HepG2 (cell line): Measurements from ENCODE around the gene POP7. TPM values are rescaled to one million over a fixed set of nuclear protein-coding genes. Genes with fewer than 3 reads are reported as not detected.

ENCODE experiments used
- ATAC-seq: fragments of 200-7000 bp; cut with Tn5 transposase; 3 replicates; pipeline ENCODE4 v1.9.1; 2020; ENCODE audit warnings: mild to moderate bottlenecking, moderate library complexity
- BruUV-seq: library from RNA; stranded (reverse); fragments of 400-500 nt; replicated peaks from 2 replicates; lab custom pipeline; 2021; lab: Mats Ljungman, UMichigan
- CTCF ChIA-PET: fragments of 300-600 bp; formaldehyde crosslinking; extraction: SDS; loops from one replicate; lab custom pipeline; 2021; ENCODE audit warnings: low total read pairs, inconsistent platforms, low intra/inter-chr PET ratio; lab: Yijun Ruan, JAX
- POLR2A ChIA-PET: fragments of 350-600 bp; sonication (Branson Sonifier 250); formaldehyde crosslinking; loops from one replicate; lab custom pipeline; 2020; ENCODE audit warnings: antibody characterized with exemption, inconsistent platforms; lab: Yijun Ruan, JAX
- DNase-seq: peaks from one replicate; pipeline ENCODE4 v3.0.0-alpha.2; 2015; ENCODE audit warnings: low spot score
- FAIRE-seq: peaks from 3 replicates; lab custom pipeline; 2011; peaks lifted over from hg19 to GRCh38; lab: Jason Lieb, UNC
- H2AFZ ChIP-seq: one replicate; pipeline ENCODE4 v1.6.1; 2011; ENCODE audit warnings: low read length, inconsistent platforms
- H3K27ac ChIP-seq: fragments of 300-600 bp; 3 replicates; pipeline ENCODE4 v1.8.0; 2011; ENCODE audit warnings: mixed run types, mild to moderate bottlenecking, mixed read lengths, low read length, inconsistent platforms; ENCODE audit not compliant: insufficient read depth; ENCODE audit errors: extremely low read length
- H3K27me3 ChIP-seq, 2 experiments: fragments of 200-600 bp in 1 of 2; 2 replicates in 1 of 2; 3 replicates in 1 of 2; pipeline versions ENCODE4 v1.6.0 to v1.8.0; 2011; ENCODE audit warnings: low read length in 2 of 2, mild to moderate bottlenecking in 2 of 2, moderate library complexity in 2 of 2, inconsistent platforms in 1 of 2; ENCODE audit not compliant: insufficient read depth in 2 of 2, control insufficient read depth in 1 of 2
- H3K36me3 ChIP-seq, 2 experiments: fragments of 200-600 bp in 1 of 2; replicated peaks in 1 of 2; 2 replicates in 1 of 2; 3 replicates in 1 of 2; pipeline versions ENCODE4 v1.5.1 to v1.8.0; 2011; ENCODE audit warnings: low read length in 2 of 2, inconsistent platforms in 1 of 2; ENCODE audit not compliant: insufficient read depth in 2 of 2, control insufficient read depth in 1 of 2
- H3K4me1 ChIP-seq: 2 replicates; pipeline ENCODE4 v1.5.1; 2012; ENCODE audit warnings: low read length, inconsistent platforms; ENCODE audit not compliant: insufficient read depth
- H3K4me2 ChIP-seq: 2 replicates; pipeline ENCODE4 v1.6.0; 2011; ENCODE audit warnings: low read depth, low read length, inconsistent platforms
- H3K4me3 ChIP-seq, 3 experiments: fragments of 200-600 bp in 1 of 3; sonication (generic), shearing (Covaris generic) in 1 of 3; replicated peaks in 1 of 3; 2 replicates each; pipeline ENCODE4 v1.5.1; 2011 to 2016; ENCODE audit warnings: low read length in 3 of 3, inconsistent platforms in 2 of 3, low read depth in 2 of 3, mild to moderate bottlenecking in 2 of 3, control low read depth in 1 of 3, mixed read lengths in 1 of 3; ENCODE audit not compliant: insufficient read depth in 1 of 3
- H3K79me2 ChIP-seq: one replicate; pipeline ENCODE4 v1.6.1; 2011; ENCODE audit warnings: low read length, inconsistent platforms; ENCODE audit not compliant: insufficient read depth
- H3K9ac ChIP-seq: 2 replicates; pipeline ENCODE4 v1.6.0; 2011; ENCODE audit warnings: mild to moderate bottlenecking, low read depth, low read length, inconsistent platforms; ENCODE audit not compliant: insufficient read depth
- H3K9me3 ChIP-seq: 2 replicates; pipeline ENCODE4 v1.5.1; 2012; ENCODE audit warnings: mild to moderate bottlenecking, low read length
- H4K20me1 ChIP-seq: 2 replicates; pipeline ENCODE4 v1.6.0; 2011; ENCODE audit warnings: inconsistent platforms, mild to moderate bottlenecking, low read length, moderate library complexity; ENCODE audit not compliant: insufficient read depth
- GTF3A ChIP-seq: sonication (generic); formaldehyde crosslinking; conservative IDR thresholded peaks from 2 replicates; pipeline ENCODE4 v1.4.0; 2020; ENCODE audit warnings: mild to moderate bottlenecking, missing genetic modification reagents
- IKZF1 ChIP-seq: fragments of 450-650 bp; IDR thresholded peaks from 2 replicates; pipeline ENCODE4 v1.7.1; 2016
- KLF9 ChIP-seq: IDR thresholded peaks from 2 replicates; pipeline ENCODE4 v1.6.1; 2016; ENCODE audit warnings: low read depth
- RELA ChIP-seq: sonication (generic); formaldehyde crosslinking; IDR thresholded peaks from 2 replicates; pipeline ENCODE4 v1.4.0; 2020; ENCODE audit warnings: missing genetic modification reagents
- SKI ChIP-seq: fragments of 450-650 bp; IDR thresholded peaks from one replicate; pipeline ENCODE4 v1.6.1; 2018; ENCODE audit warnings: mild to moderate bottlenecking; ENCODE audit not compliant: partially characterized antibody
- SMARCC2 ChIP-seq: fragments of 450-650 bp; IDR thresholded peaks from 2 replicates; pipeline ENCODE4 v1.6.1; 2017; ENCODE audit warnings: antibody characterized with exemption, mild to moderate bottlenecking
- TARDBP ChIP-seq: sonication (generic); formaldehyde crosslinking; IDR thresholded peaks from 2 replicates; pipeline ENCODE4 v1.8.0; 2022; ENCODE audit warnings: mild to moderate bottlenecking, missing genetic modification reagents
- TSC22D2 ChIP-seq: sonication (generic); formaldehyde crosslinking; IDR thresholded peaks from 2 replicates; pipeline ENCODE4 v1.5.1; 2020; ENCODE audit warnings: missing genetic modification reagents, mild to moderate bottlenecking, borderline replicate concordance
- ZFP90 ChIP-seq: sonication (generic); formaldehyde crosslinking; IDR thresholded peaks from 2 replicates; pipeline ENCODE4 v1.8.0; 2022; ENCODE audit warnings: missing genetic modification reagents, mild to moderate bottlenecking, inconsistent platforms, borderline replicate concordance
- ZNF253 ChIP-seq: sonication (generic); formaldehyde crosslinking; IDR thresholded peaks from 2 replicates; pipeline ENCODE4 v1.8.0; 2022; ENCODE audit warnings: mild to moderate bottlenecking, missing genetic modification reagents, borderline replicate concordance
- ZNF260 ChIP-seq: sonication (generic); formaldehyde crosslinking; IDR thresholded peaks from 2 replicates; pipeline ENCODE4 v1.4.0; 2020; ENCODE audit warnings: missing genetic modification reagents, low read depth, mild to moderate bottlenecking, borderline replicate concordance
- ZNF451 ChIP-seq: sonication (generic); formaldehyde crosslinking; IDR thresholded peaks from 2 replicates; pipeline ENCODE4 v1.5.0; 2020; ENCODE audit warnings: mild to moderate bottlenecking, missing genetic modification reagents
- WGBS: methylation state at CpG from one replicate; pipeline ENCODE4 v1.1.6; 2017; ENCODE audit warnings: low lambda C conversion rate; 5-methylcytosine and 5-hydroxymethylcytosine counted together
- in situ Hi-C: cut with HindIII; loops from 2 replicates; pipeline ENCODE4 v1.10.0; 2017; ENCODE audit warnings: low pct_unique_long_range_greater_than_20kb; ENCODE audit not compliant: extremely low pct_ligation_motif_present
- intact Hi-C: fragments of 100-400 bp; cut with micrococcal nuclease; formaldehyde crosslinking; loops from one replicate; pipeline ENCODE4 v1.10.0; 2022; ENCODE audit not compliant: unreplicated experiment
- polyA plus RNA-seq, 8 experiments: library from polyadenylated mRNA; depleted of rRNA in 3 of 8; stranded (reverse) in 7 of 8; unstranded in 1 of 8; fragments of >200 nt; fragmentation: Illumina TruSeq in 4 of 8; extraction: Trizol in 4 of 8; gene quantifications; 2 replicates each; pipeline versions ENCODE4 v1.2.1 to v1.2.3, GENCODE V29; 2011 to 2016; ENCODE audit warnings: low read depth in 4 of 8, missing spikeins in 1 of 8, mixed read lengths in 1 of 8; ENCODE audit not compliant: insufficient read depth in 1 of 8
- total RNA-seq, 5 experiments: library from RNA; depleted of rRNA; stranded (reverse); fragments of >200 nt; fragmentation: Illumina TruSeq; extraction: Trizol; gene quantifications; 2 replicates each; pipeline ENCODE4 v1.2.3, GENCODE V29; 2016; ENCODE audit warnings: low read depth in 1 of 5
- TF ChIP-seq, protein P1 (sequence below): sonication (generic); formaldehyde crosslinking; IDR thresholded peaks from 2 replicates; pipeline ENCODE4 v1.5.0; 2020; ENCODE audit warnings: missing genetic modification reagents, mild to moderate bottlenecking, borderline replicate concordance
- TF ChIP-seq, protein P2 (sequence below), 2 experiments: IDR thresholded peaks; 2 replicates each; pipeline ENCODE4 v1.6.1; 2011 to 2012; ENCODE audit warnings: low read length in 2 of 2, borderline replicate concordance in 1 of 2, low read depth in 1 of 2, mild to moderate bottlenecking in 1 of 2, moderate library complexity in 1 of 2
- TF ChIP-seq, protein P3 (sequence below): sonication (generic); formaldehyde crosslinking; IDR thresholded peaks from 2 replicates; pipeline ENCODE4 v1.9.0; 2021; ENCODE audit warnings: missing genetic modification reagents, borderline replicate concordance
- TF ChIP-seq, protein P4 (sequence below): sonication (generic); formaldehyde crosslinking; IDR thresholded peaks from 2 replicates; pipeline ENCODE4 v1.8.1; 2023; ENCODE audit warnings: mild to moderate bottlenecking, inconsistent platforms, moderate library complexity, missing genetic modification reagents, borderline replicate concordance

POP7 gene
- total and polyA plus RNA-seq, 2 of the 13 experiments (the other 11 are each of a cell fraction or from before 2014, with no cell fraction given): 63.9 to 91.1 TPM

DNA sequence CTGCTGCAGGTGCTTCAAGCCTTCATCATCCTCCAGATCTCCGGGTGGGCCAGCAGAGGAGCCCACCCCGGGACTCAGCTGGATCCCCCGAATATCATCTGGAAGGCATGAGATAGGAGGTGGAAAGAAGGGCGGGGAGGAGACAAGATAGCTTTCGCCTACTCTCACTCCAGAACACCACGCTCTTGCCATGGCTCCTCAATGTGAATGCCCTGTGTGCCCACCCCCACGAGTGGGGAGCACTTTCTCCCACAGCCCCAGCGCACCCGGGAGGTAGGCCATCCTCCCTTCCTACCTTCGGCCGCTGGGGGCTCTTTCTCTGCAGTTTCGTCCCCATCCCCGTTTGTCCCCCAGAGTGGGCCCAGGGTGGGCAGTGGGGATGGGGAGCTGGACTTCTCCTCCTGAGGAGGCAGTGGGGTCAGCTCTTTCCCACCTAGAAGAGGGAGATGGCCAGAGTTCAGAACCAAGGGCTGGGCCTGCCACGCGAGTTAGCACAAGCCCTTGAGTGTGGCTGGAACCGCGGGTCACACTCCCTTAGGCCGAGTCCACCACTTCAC lies 20.8 kb upstream of the POP7 start:
- Histone ChIP-seq H3K4me1 (peaks cover 2% of the 10 kb centered on the region), H2AFZ (no peak overlapping the region), H3K27ac (no peak overlapping the region), H4K20me1 (peaks cover 18% of the 10 kb centered on the region; the same call in 1 of the 2 replicates), H3K9me3 (no peaks in the 10 kb centered on the region), H3K79me2 (peaks cover 17% of the 10 kb centered on the region), H3K4me2 (no peak overlapping the region), H3K27me3 (no peaks in the 10 kb centered on the region), H3K4me3 (no peak overlapping the region), H3K9ac (no peak overlapping the region), H3K36me3 (peaks cover 49 to 73% of the 10 kb centered on the region in 2 experiments)
- no peak for FAIRE-seq
- ChIA-PET POLR2A (no interaction called here), CTCF (no interaction called here)
- ATAC-seq: no peak
- BruUV-seq: no TSS peak
- intact Hi-C loops (no loop called here), in situ Hi-C loops (no loop called here)
- TF ChIP-seq ZNF451 (CRISPR knock-in tag) (no peak), TSC22D2 (CRISPR knock-in tag) (no peak), SMARCC2 (no peak), ZFP90 (CRISPR knock-in tag) (no peak), RELA (CRISPR knock-in tag) (no peak), ZNF260 (CRISPR knock-in tag) (no peak), IKZF1 (no peak), GTF3A (no peak), ZNF253 (CRISPR knock-in tag) (no peak), KLF9 (CRISPR knock-in tag) (no peak), SKI (no peak), TARDBP (CRISPR knock-in tag) (no peak)
- TF ChIP-seq, protein P1, sequence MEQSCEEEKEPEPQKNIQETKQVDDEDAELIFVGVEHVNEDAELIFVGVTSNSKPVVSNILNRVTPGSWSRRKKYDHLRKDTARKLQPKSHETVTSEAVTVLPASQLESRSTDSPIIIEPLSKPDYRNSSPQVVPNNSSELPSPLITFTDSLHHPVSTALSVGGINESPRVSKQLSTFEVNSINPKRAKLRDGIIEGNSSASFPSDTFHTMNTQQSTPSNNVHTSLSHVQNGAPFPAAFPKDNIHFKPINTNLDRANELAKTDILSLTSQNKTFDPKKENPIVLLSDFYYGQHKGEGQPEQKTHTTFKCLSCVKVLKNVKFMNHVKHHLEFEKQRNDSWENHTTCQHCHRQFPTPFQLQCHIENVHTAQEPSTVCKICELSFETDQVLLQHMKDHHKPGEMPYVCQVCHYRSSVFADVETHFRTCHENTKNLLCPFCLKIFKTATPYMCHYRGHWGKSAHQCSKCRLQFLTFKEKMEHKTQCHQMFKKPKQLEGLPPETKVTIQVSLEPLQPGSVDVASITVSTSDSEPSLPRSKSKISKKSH (CRISPR knock-in tag): no peak
- TF ChIP-seq, protein P2, sequence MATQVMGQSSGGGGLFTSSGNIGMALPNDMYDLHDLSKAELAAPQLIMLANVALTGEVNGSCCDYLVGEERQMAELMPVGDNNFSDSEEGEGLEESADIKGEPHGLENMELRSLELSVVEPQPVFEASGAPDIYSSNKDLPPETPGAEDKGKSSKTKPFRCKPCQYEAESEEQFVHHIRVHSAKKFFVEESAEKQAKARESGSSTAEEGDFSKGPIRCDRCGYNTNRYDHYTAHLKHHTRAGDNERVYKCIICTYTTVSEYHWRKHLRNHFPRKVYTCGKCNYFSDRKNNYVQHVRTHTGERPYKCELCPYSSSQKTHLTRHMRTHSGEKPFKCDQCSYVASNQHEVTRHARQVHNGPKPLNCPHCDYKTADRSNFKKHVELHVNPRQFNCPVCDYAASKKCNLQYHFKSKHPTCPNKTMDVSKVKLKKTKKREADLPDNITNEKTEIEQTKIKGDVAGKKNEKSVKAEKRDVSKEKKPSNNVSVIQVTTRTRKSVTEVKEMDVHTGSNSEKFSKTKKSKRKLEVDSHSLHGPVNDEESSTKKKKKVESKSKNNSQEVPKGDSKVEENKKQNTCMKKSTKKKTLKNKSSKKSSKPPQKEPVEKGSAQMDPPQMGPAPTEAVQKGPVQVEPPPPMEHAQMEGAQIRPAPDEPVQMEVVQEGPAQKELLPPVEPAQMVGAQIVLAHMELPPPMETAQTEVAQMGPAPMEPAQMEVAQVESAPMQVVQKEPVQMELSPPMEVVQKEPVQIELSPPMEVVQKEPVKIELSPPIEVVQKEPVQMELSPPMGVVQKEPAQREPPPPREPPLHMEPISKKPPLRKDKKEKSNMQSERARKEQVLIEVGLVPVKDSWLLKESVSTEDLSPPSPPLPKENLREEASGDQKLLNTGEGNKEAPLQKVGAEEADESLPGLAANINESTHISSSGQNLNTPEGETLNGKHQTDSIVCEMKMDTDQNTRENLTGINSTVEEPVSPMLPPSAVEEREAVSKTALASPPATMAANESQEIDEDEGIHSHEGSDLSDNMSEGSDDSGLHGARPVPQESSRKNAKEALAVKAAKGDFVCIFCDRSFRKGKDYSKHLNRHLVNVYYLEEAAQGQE (IDR thresholded peaks at IDR 0.05; ENCODE audit: borderline replicate concordance in 1 of 2, low read depth in 1 of 2, low read length in 2 of 2): no peak
- TF ChIP-seq, protein P3, sequence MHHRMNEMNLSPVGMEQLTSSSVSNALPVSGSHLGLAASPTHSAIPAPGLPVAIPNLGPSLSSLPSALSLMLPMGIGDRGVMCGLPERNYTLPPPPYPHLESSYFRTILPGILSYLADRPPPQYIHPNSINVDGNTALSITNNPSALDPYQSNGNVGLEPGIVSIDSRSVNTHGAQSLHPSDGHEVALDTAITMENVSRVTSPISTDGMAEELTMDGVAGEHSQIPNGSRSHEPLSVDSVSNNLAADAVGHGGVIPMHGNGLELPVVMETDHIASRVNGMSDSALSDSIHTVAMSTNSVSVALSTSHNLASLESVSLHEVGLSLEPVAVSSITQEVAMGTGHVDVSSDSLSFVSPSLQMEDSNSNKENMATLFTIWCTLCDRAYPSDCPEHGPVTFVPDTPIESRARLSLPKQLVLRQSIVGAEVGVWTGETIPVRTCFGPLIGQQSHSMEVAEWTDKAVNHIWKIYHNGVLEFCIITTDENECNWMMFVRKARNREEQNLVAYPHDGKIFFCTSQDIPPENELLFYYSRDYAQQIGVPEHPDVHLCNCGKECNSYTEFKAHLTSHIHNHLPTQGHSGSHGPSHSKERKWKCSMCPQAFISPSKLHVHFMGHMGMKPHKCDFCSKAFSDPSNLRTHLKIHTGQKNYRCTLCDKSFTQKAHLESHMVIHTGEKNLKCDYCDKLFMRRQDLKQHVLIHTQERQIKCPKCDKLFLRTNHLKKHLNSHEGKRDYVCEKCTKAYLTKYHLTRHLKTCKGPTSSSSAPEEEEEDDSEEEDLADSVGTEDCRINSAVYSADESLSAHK (CRISPR knock-in tag): no peak
- TF ChIP-seq, protein P4, sequence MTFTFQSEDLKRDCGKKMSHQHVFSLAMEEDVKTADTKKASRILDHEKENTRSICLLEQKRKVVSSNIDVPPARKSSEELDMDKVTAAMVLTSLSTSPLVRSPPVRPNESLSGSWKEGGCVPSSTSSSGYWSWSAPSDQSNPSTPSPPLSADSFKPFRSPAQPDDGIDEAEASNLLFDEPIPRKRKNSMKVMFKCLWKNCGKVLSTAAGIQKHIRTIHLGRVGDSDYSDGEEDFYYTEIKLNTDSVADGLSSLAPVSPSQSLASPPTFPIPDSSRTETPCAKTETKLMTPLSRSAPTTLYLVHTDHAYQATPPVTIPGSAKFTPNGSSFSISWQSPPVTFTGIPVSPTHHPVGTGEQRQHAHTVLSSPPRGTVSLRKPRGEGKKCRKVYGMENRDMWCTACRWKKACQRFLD (CRISPR knock-in tag): no peak
- WGBS: 94% methylated on average over 16 of the region's 18 CpGs
- no peak for DNase-seq
